CD14-positive monocyte (primary cell): ENCODE measurements around the gene RPGRIP1L. TPM values are rescaled to one million over a fixed set of nuclear protein-coding genes. Genes with fewer than 3 reads are reported as not detected.

Experiments used
- DNase-seq, 3 donors: peaks; one replicate each; pipeline ENCODE4 v3.0.0-alpha.2; 2011 to 2022
- H2AFZ ChIP-seq: 2 replicates; pipeline ENCODE4 v1.6.0; 2012; ENCODE audit warnings: mild to moderate bottlenecking, low read depth, low read length, inconsistent platforms; ENCODE audit not compliant: insufficient read depth, poor library complexity, severe bottlenecking
- H3K27ac ChIP-seq, 2 donors: 1 replicate in 1 of 2; 2 replicates in 1 of 2; pipeline ENCODE4 v1.5.1; 2012 to 2013; ENCODE audit warnings: low read length in 2 of 2, control low read depth in 1 of 2, inconsistent platforms in 1 of 2, low read depth in 1 of 2, mild to moderate bottlenecking in 1 of 2
- H3K27me3 ChIP-seq, 2 donors: one replicate each; pipeline versions ENCODE4 v1.6.0 to v1.6.1; 2011 to 2013; ENCODE audit warnings: low read length in 2 of 2; ENCODE audit not compliant: control insufficient read depth in 2 of 2, insufficient read depth in 2 of 2
- H3K36me3 ChIP-seq, 2 donors: replicated peaks in 1 of 2; 1 replicate in 1 of 2; 2 replicates in 1 of 2; pipeline versions ENCODE4 v1.5.1 to v1.6.1; 2012 to 2013; ENCODE audit warnings: low read length in 2 of 2, control low read depth in 1 of 2, inconsistent platforms in 1 of 2, mild to moderate bottlenecking in 1 of 2; ENCODE audit not compliant: insufficient read depth in 2 of 2, control insufficient read depth in 1 of 2
- H3K4me1 ChIP-seq, 2 donors: 1 replicate in 1 of 2; 2 replicates in 1 of 2; pipeline versions ENCODE4 v1.5.1 to v1.6.1; 2012 to 2013; ENCODE audit warnings: low read length in 2 of 2, control low read depth in 1 of 2, inconsistent platforms in 1 of 2, mild to moderate bottlenecking in 1 of 2, moderate library complexity in 1 of 2; ENCODE audit not compliant: insufficient read depth in 2 of 2, control insufficient read depth in 1 of 2
- H3K4me2 ChIP-seq: replicated peaks from 2 replicates; pipeline ENCODE3; 2012; ENCODE audit warnings: low read length, moderate library complexity, mild to moderate bottlenecking; ENCODE audit not compliant: poor library complexity, severe bottlenecking; ENCODE audit errors: extremely low read depth
- H3K4me3 ChIP-seq, 3 experiments: fragments of 200-600 bp in 1 of 3; sonication (generic) in 1 of 3; replicated peaks in 1 of 3; 1 replicate in 2 of 3; 2 replicates in 1 of 3; pipeline ENCODE4 v1.5.1; 2011 to 2013; ENCODE audit warnings: low read length in 3 of 3, mild to moderate bottlenecking in 3 of 3, control low read depth in 2 of 3, low read depth in 2 of 3, inconsistent platforms in 1 of 3, moderate library complexity in 1 of 3
- H3K79me2 ChIP-seq: 2 replicates; pipeline ENCODE4 v1.6.0; 2012; ENCODE audit warnings: mild to moderate bottlenecking, control low read depth, inconsistent platforms, low read length, moderate library complexity; ENCODE audit not compliant: insufficient read depth
- H3K9ac ChIP-seq: 2 replicates; pipeline ENCODE4 v1.6.0; 2017; ENCODE audit warnings: low read length, mild to moderate bottlenecking; ENCODE audit not compliant: insufficient read depth, poor library complexity, severe bottlenecking
- H3K9me3 ChIP-seq, 2 donors: replicated peaks in 1 of 2; 1 replicate in 1 of 2; 2 replicates in 1 of 2; pipeline versions ENCODE4 v1.5.1 to v1.6.1; 2012 to 2013; ENCODE audit warnings: low read length in 2 of 2, control low read depth in 1 of 2; ENCODE audit not compliant: control insufficient read depth in 1 of 2, insufficient read depth in 1 of 2
- H4K20me1 ChIP-seq: 2 replicates; pipeline ENCODE4 v1.6.0; 2012; ENCODE audit warnings: mild to moderate bottlenecking, low read length, control low read depth, moderate library complexity; ENCODE audit not compliant: insufficient read depth
- H3K27ac Mint-ChIP-seq, 7 donors: one replicate each; pipeline ENCODE4 v1.8.0; 2020; ENCODE audit warnings: mild to moderate bottlenecking in 7 of 7, mixed read lengths in 7 of 7, moderate library complexity in 6 of 7, inconsistent platforms in 2 of 7
- H3K27me3 Mint-ChIP-seq, 3 donors: one replicate each; pipeline ENCODE4 v1.8.0; 2021 to 2022; ENCODE audit warnings: low read depth in 3 of 3, mild to moderate bottlenecking in 3 of 3, mixed read lengths in 3 of 3, moderate library complexity in 3 of 3, inconsistent platforms in 1 of 3
- H3K36me3 Mint-ChIP-seq, 2 donors: one replicate each; pipeline ENCODE4 v1.8.0; 2020; ENCODE audit warnings: mixed read lengths in 2 of 2, inconsistent platforms in 1 of 2, mild to moderate bottlenecking in 1 of 2
- H3K4me1 Mint-ChIP-seq: one replicate; pipeline ENCODE4 v1.8.0; 2020; ENCODE audit warnings: mild to moderate bottlenecking, mixed read lengths
- H3K4me3 Mint-ChIP-seq, 2 donors: one replicate each; pipeline ENCODE4 v1.8.0; 2020; ENCODE audit warnings: mild to moderate bottlenecking in 2 of 2, mixed read lengths in 2 of 2, moderate library complexity in 1 of 2
- H3K9me3 Mint-ChIP-seq, 7 donors: one replicate each; pipeline ENCODE4 v1.8.0; 2020 to 2022; ENCODE audit warnings: mixed read lengths in 7 of 7, mild to moderate bottlenecking in 6 of 7, moderate library complexity in 6 of 7, inconsistent platforms in 2 of 7
- WGBS: methylation state at CpG from one replicate; pipeline ENCODE4 v1.1.5; 2013; ENCODE audit warnings: missing lambda C conversion rate; ENCODE audit not compliant: insufficient coverage; 5-methylcytosine and 5-hydroxymethylcytosine counted together
- intact Hi-C, 2 donors: fragments of 100-400 bp; cut with micrococcal nuclease; formaldehyde crosslinking; loops; one replicate each; pipeline versions ENCODE4 v1.15.0 to v1.15.1; 2023
- polyA plus RNA-seq, 3 donors: library from polyadenylated mRNA; depleted of rRNA in 1 of 3; unstranded in 2 of 3; stranded (reverse) in 1 of 3; fragments of 300-500 nt in 2 of 3; fragments of >200 nt in 1 of 3; fragmentation: Illumina TruSeq in 2 of 3; gene quantifications; 1 replicate in 2 of 3; 2 replicates in 1 of 3; pipeline ENCODE4 v1.2.3, GENCODE V29; 2012 to 2021
- TF ChIP-seq, protein P1 (sequence below): fragments of 200-600 bp; IDR thresholded peaks from one replicate; pipeline ENCODE4 v1.8.0; 2022; ENCODE audit warnings: antibody characterized with exemption, mild to moderate bottlenecking

Gene RPGRIP1L
- polyA plus RNA-seq, 3 donors, result 0.11 to 0.18 TPM; not detected in 1

DNA sequence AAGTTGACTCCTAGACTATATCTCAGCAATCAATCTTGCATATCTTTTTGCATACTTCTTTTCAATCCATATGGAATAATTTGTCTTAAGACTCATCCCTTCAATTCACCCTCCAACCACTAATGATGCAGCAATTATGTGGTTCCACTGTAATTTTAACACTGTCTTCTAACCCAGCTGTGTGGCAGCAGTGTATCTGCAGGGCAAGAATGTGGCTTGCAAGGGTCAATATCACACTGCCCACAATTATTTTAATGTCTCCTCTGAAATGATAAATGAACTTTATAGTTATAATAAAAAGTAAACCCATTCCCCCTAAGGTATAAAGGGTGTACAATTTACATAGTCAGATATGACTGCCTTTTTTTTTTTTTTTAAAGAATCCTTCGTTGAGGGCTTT lies 48.9 kb upstream of the RPGRIP1L start:
- no peak for DNase-seq
- no peak overlapping the region for H3K4me3 Mint-ChIP-seq
- Histone ChIP-seq H3K36me3 (no peaks in the 10 kb centered on the region), H3K79me2 (peaks cover 5% of the 10 kb centered on the region), H3K27me3 (no peaks in the 10 kb centered on the region), H3K9me3 (no peaks in the 10 kb centered on the region), H2AFZ (no peak overlapping the region), H3K4me3 (no peak overlapping the region), H3K4me1 (no peaks in the 10 kb centered on the region), H3K27ac (no peak overlapping the region), H4K20me1 (no peaks in the 10 kb centered on the region), H3K9ac (no peak overlapping the region), H3K4me2 (no peak overlapping the region)
- no peaks in the 10 kb centered on the region for H3K36me3 Mint-ChIP-seq
- no peaks in the 10 kb centered on the region for H3K27me3 Mint-ChIP-seq
- peaks cover 0 to 3% (median 0%) of the 10 kb centered on the region in 7 donors for H3K9me3 Mint-ChIP-seq
- no CpG with 5 or more reads among the region's 1 CpG for WGBS
- TF ChIP-seq, protein P1, sequence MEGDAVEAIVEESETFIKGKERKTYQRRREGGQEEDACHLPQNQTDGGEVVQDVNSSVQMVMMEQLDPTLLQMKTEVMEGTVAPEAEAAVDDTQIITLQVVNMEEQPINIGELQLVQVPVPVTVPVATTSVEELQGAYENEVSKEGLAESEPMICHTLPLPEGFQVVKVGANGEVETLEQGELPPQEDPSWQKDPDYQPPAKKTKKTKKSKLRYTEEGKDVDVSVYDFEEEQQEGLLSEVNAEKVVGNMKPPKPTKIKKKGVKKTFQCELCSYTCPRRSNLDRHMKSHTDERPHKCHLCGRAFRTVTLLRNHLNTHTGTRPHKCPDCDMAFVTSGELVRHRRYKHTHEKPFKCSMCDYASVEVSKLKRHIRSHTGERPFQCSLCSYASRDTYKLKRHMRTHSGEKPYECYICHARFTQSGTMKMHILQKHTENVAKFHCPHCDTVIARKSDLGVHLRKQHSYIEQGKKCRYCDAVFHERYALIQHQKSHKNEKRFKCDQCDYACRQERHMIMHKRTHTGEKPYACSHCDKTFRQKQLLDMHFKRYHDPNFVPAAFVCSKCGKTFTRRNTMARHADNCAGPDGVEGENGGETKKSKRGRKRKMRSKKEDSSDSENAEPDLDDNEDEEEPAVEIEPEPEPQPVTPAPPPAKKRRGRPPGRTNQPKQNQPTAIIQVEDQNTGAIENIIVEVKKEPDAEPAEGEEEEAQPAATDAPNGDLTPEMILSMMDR, result no peak
- intact Hi-C loops, result no loop called here
- peaks cover 15% of the 10 kb centered on the region for H3K4me1 Mint-ChIP-seq
- H3K27ac Mint-ChIP-seq, result no peak overlapping the region

DNA sequence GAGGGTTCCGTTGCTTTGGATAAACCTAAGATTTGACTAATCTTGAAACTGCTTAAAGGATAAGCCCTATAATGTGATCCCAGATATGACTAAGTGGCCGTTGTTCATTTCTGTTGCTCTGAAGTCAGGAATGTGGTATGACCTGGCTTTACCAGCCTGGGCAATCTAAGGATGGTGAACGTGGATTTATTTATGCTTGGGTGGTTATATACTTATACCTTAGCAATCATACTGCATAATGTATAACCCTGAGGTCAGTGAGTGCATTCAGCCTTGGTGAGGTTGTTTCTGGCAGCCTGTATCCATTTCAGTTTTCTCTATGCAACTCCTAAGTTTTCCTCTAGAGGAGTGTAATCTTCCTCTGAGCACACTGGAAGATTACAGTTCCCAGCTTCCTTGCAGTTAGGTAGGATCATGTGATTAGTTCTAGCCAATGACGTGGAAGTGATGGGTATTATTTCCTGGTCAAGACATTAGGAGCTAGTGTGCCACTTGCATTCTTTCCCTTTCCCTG lies 42.2 kb upstream of the RPGRIP1L start:
- Histone ChIP-seq H4K20me1 (peaks cover 10% of the 10 kb centered on the region), H2AFZ (no peak overlapping the region), H3K4me1 (peaks cover 0 to 5% of the 10 kb centered on the region in 2 donors), H3K79me2 (peaks cover 4% of the 10 kb centered on the region), H3K36me3 (no peaks in the 10 kb centered on the region), H3K9me3 (no peaks in the 10 kb centered on the region), H3K27ac (no peak overlapping the region), H3K9ac (no peak overlapping the region), H3K4me2 (no peak overlapping the region), H3K27me3 (no peaks in the 10 kb centered on the region), H3K4me3 (no peak overlapping the region)
- peaks cover 20% of the 10 kb centered on the region for H3K4me1 Mint-ChIP-seq
- intact Hi-C loops, result no loop called here
- DNase-seq, result no peak
- no peaks in the 10 kb centered on the region for H3K36me3 Mint-ChIP-seq
- H3K27me3 Mint-ChIP-seq, result no peaks in the 10 kb centered on the region
- TF ChIP-seq, protein P1, result no peak
- no peak overlapping the region for H3K4me3 Mint-ChIP-seq
- WGBS, result 100% methylated on average over 1 of the region's 4 CpGs
- no peak overlapping the region for H3K27ac Mint-ChIP-seq
- H3K9me3 Mint-ChIP-seq, result peaks cover 0 to 3% (median 0%) of the 10 kb centered on the region in 7 donors
